ENCODE data around the gene TSC22D2. TPM values are rescaled to one million over a fixed set of nuclear protein-coding genes. Genes with fewer than 3 reads are reported as not detected.

The TSC22D2 gene
- total and polyA plus RNA-seq, 2 of the 4 experiments (the other 2 are of a cell fraction), result 12.2 to 20.5 TPM

GRCh38 chr3:150414258-150414657 lies 6.2 kb downstream of the TSC22D2 start:
- DNase-seq (peak; percentile 58), ATAC-seq (ENCODE audit: low read depth) (no peak)
- H3K4ac ChIP-seq (ENCODE audit: low read depth, low read length), result no peak overlapping the region
- no TSS peak for BruUV-seq (replicated peaks)
- H2BK5ac ChIP-seq (ENCODE audit: low read depth, low read length, poor library complexity, severe bottlenecking), result peak overlapping the region; percentile 65
- H3K79me1 ChIP-seq (ENCODE audit: low read depth in 1 of 2, low read length in 2 of 2), result peaks cover 0 to 5% of the 10 kb centered on the region in 2 experiments; a peak in 2 of 4 replicates
- H3K36me3 ChIP-seq (ENCODE audit: control insufficient read depth, insufficient read depth, low read length), result peaks cover 6% of the 10 kb centered on the region
- no peak overlapping the region for H4K8ac ChIP-seq (ENCODE audit: low read depth in 2 of 2, low read length in 2 of 2)
- H2AK5ac ChIP-seq (ENCODE audit: low read depth, low read length), result no peak overlapping the region
- H2BK20ac ChIP-seq (ENCODE audit: low read depth, low read length), result no peak overlapping the region
- H3K14ac ChIP-seq (replicated peaks; ENCODE audit: low read depth, low read length), result no peak overlapping the region
- no peak overlapping the region for H2AK9ac ChIP-seq (replicated peaks; ENCODE audit: low read depth, low read length, poor library complexity)
- H3K56ac ChIP-seq (ENCODE audit: extremely low read depth, insufficient read depth, low read length), result peak overlapping the region; percentile 24; the same call in 1 of the 2 replicates
- H2BK120ac ChIP-seq (ENCODE audit: low read depth, low read length), result no peak overlapping the region
- peak overlapping the region; percentile 54 for H3K4me3 ChIP-seq (ENCODE audit: insufficient read depth, low read depth, low read length)
- in situ Hi-C loops (cut with MboI; ENCODE audit: low sequenced_read_pairs), result no loop called here
- no peak overlapping the region for H2BK15ac ChIP-seq (ENCODE audit: low read depth, low read length)
- no peak overlapping the region for H4K91ac ChIP-seq (ENCODE audit: insufficient read depth, low read depth, low read length)
- H4K20me1 ChIP-seq (ENCODE audit: insufficient read depth, low read length), result peaks cover 89% of the 10 kb centered on the region
- no peaks in the 10 kb centered on the region for H3K27me3 ChIP-seq (ENCODE audit: control insufficient read depth, insufficient read depth, low read length)
- CTCF ChIA-PET, result no interaction called here
- H3K4me2 ChIP-seq (ENCODE audit: low read depth, low read length), result peak overlapping the region; percentile 99
- POLR2A ChIA-PET (ENCODE audit: unreplicated experiment), result no interaction called here
- no peak overlapping the region for H2AFZ ChIP-seq (replicated peaks; ENCODE audit: low read length, poor library complexity)
- no peak overlapping the region; the same call in 1 of the 2 replicates for H3K23ac ChIP-seq (ENCODE audit: low read depth, low read length)
- no peak for TF ChIP-seq RAD21 (IDR thresholded peaks at IDR 0.05; ENCODE audit: low read length)
- no peak for TF ChIP-seq RCOR1 (IDR thresholded peaks at IDR 0.05; ENCODE audit: insufficient replicate concordance, low read length)
- no peak for TF ChIP-seq CTCF (conservative IDR thresholded peaks at IDR 0.05; ENCODE audit: low read depth, low read length)
- no peak for TF ChIP-seq MXI1 (IDR thresholded peaks at IDR 0.05; ENCODE audit: borderline replicate concordance, low read depth, low read length)
- TF ChIP-seq SMC3 (IDR thresholded peaks at IDR 0.05; ENCODE audit: low read depth, low read length), result no peak
- no peak overlapping the region for H4K5ac ChIP-seq (ENCODE audit: low read depth, low read length)
- no peaks in the 10 kb centered on the region; the same call in 1 of the 2 replicates for H3K9me1 ChIP-seq (ENCODE audit: insufficient read depth, low read length)
- no peak overlapping the region for H3K18ac ChIP-seq (ENCODE audit: low read depth, low read length)
- dilution Hi-C loops (cut with HindIII; ENCODE audit: low sequenced_read_pairs, unreplicated experiment), result no loop called here
- H3K4me1 ChIP-seq (ENCODE audit: control insufficient read depth, insufficient read depth, low read length), result peaks cover 5% of the 10 kb centered on the region
- peak overlapping the region; percentile 71; the same call in 1 of the 2 replicates for H3K9ac ChIP-seq (ENCODE audit: low read depth, low read length)
- intact Hi-C loops (cut with micrococcal nuclease), result loop anchor here (2.0 kb wide), 1 partner anchor 35 kb away; no protein-coding TSS in a partner anchor
- WGBS, 2 experiments (ENCODE audit: extremely low coverage in 2 of 2, insufficient read length in 1 of 2), result no CpG with 5 or more reads among the region's 3 CpGs
- H3K27ac ChIP-seq (ENCODE audit: insufficient read depth, low read length), result peak overlapping the region; percentile 13; the same call in 1 of the 2 replicates
- no peaks in the 10 kb centered on the region for H3K9me3 ChIP-seq (ENCODE audit: control insufficient read depth, insufficient read depth, low read length)
